GM12878 (cell line): ENCODE measurements around the gene WFS1. TPM values are rescaled to one million over a fixed set of nuclear protein-coding genes. Genes with fewer than 3 reads are reported as not detected.

Experiments
- ATAC-seq: fragments of 200-7000 bp; cut with Tn5 transposase; 3 replicates; pipeline ENCODE4 v1.9.1; 2020; ENCODE audit warnings: mild to moderate bottlenecking, moderate library complexity
- BruUV-seq: library from RNA; stranded (reverse); fragments of 400-500 nt; replicated peaks from 2 replicates; lab custom pipeline; 2021; lab: Mats Ljungman, UMichigan
- CTCF ChIA-PET: fragments of 300-600 bp; sonication (Branson Sonifier 250); formaldehyde crosslinking; extraction: SDS; loops from one replicate; lab custom pipeline; 2021; ENCODE audit warnings: inconsistent platforms; lab: Yijun Ruan, JAX
- POLR2A ChIA-PET: fragments of 350-600 bp; formaldehyde crosslinking; extraction: SDS; loops from one replicate; lab custom pipeline; 2021; ENCODE audit warnings: inconsistent platforms; lab: Charles Lee
- RAD21 ChIA-PET: fragments of 300-600 bp; sonication (Branson Sonifier 250); formaldehyde crosslinking; loops from one replicate; lab custom pipeline; 2023; ENCODE audit warnings: antibody characterized with exemption; ENCODE audit not compliant: unreplicated experiment; lab: Charles Lee
- SMC1A ChIA-PET: fragments of 300-600 bp; sonication (Branson Sonifier 250); formaldehyde crosslinking; loops from one replicate; lab custom pipeline; 2023; ENCODE audit not compliant: unreplicated experiment, uncharacterized antibody; lab: Charles Lee
- DNase-seq: peaks from one replicate; pipeline ENCODE4 v3.0.0-alpha.2; 2011; ENCODE audit warnings: low read depth, low spot score
- FAIRE-seq: peaks from 3 replicates; lab custom pipeline; 2011; peaks lifted over from hg19 to GRCh38; lab: Jason Lieb, UNC
- H2AFZ ChIP-seq: 2 replicates; pipeline ENCODE4 v1.6.0; 2011; ENCODE audit warnings: low read depth, low read length, control low read depth; ENCODE audit not compliant: control insufficient read depth
- H3K27ac ChIP-seq: 2 replicates; pipeline ENCODE4 v1.5.1; 2011; ENCODE audit warnings: control low read depth; ENCODE audit not compliant: control insufficient read depth, insufficient read depth
- H3K27me3 ChIP-seq, 2 experiments: replicated peaks in 1 of 2; 2 replicates each; pipeline versions ENCODE4 v1.6.0 to v1.6.1; 2011; ENCODE audit warnings: low read length in 1 of 2; ENCODE audit not compliant: control insufficient read depth in 2 of 2, insufficient read depth in 2 of 2
- H3K36me3 ChIP-seq, 2 experiments: 2 replicates each; pipeline ENCODE4 v1.5.1; 2011; ENCODE audit warnings: low read length in 1 of 2; ENCODE audit not compliant: control insufficient read depth in 2 of 2, insufficient read depth in 2 of 2
- H3K4me1 ChIP-seq: 2 replicates; pipeline ENCODE4 v1.6.1; 2011; ENCODE audit warnings: mild to moderate bottlenecking, low read length, moderate library complexity, mixed read lengths; ENCODE audit not compliant: control insufficient read depth, insufficient read depth
- H3K4me2 ChIP-seq: 2 replicates; pipeline ENCODE4 v1.6.0; 2011; ENCODE audit warnings: control low read depth; ENCODE audit not compliant: control insufficient read depth, insufficient read depth
- H3K4me3 ChIP-seq: fragments of 200-600 bp; sonication (generic); 2 replicates; pipeline ENCODE4 v1.5.1; 2016
- H3K79me2 ChIP-seq: 2 replicates; pipeline ENCODE4 v1.6.0; 2011; ENCODE audit warnings: low read length; ENCODE audit not compliant: control insufficient read depth, insufficient read depth
- H3K9ac ChIP-seq: 2 replicates; pipeline ENCODE4 v1.8.0; 2011; ENCODE audit warnings: low read length, control low read depth, mixed read lengths; ENCODE audit not compliant: control insufficient read depth, insufficient read depth
- H3K9me3 ChIP-seq: replicated peaks from 3 replicates; pipeline ENCODE4 v1.5.1; 2011; ENCODE audit warnings: mild to moderate bottlenecking, low read length; ENCODE audit not compliant: control insufficient read depth, insufficient read depth
- H4K20me1 ChIP-seq: 2 replicates; pipeline ENCODE4 v1.6.0; 2011; ENCODE audit not compliant: control insufficient read depth, insufficient read depth
- CREM ChIP-seq: IDR thresholded peaks from 2 replicates; pipeline ENCODE4 v1.6.1; 2014; ENCODE audit warnings: antibody characterized with exemption, low read depth
- MTA2 ChIP-seq: fragments of 450-650 bp; IDR thresholded peaks from 2 replicates; pipeline ENCODE4 v1.6.1; 2016; ENCODE audit warnings: low read depth, mild to moderate bottlenecking, moderate library complexity
- MYC ChIP-seq: IDR thresholded peaks from 2 replicates; pipeline ENCODE4 v1.6.1; 2011; ENCODE audit warnings: mild to moderate bottlenecking, low read length, moderate library complexity, inconsistent platforms; ENCODE audit not compliant: insufficient read depth, insufficient replicate concordance, insufficient read length, severe bottlenecking
- NR2C1 ChIP-seq: fragments of 450-650 bp; IDR thresholded peaks from 2 replicates; pipeline ENCODE4 v1.6.1; 2017; ENCODE audit warnings: antibody characterized with exemption, mild to moderate bottlenecking, moderate library complexity
- POLR2AphosphoS2 ChIP-seq: IDR thresholded peaks from 2 replicates; pipeline ENCODE4 v1.6.1; 2011; ENCODE audit warnings: low read depth, mild to moderate bottlenecking, low read length, improper control_type of control experiment, moderate library complexity
- TCF3 ChIP-seq: IDR thresholded peaks from 2 replicates; pipeline ENCODE4 v1.6.1; 2012; ENCODE audit warnings: low read depth, mild to moderate bottlenecking, low read length, borderline replicate concordance; ENCODE audit not compliant: insufficient read depth
- WGBS: methylation state at CpG from one replicate; pipeline ENCODE4 v1.1.6; 2016; ENCODE audit warnings: low lambda C conversion rate; ENCODE audit not compliant: insufficient replicate concordance, insufficient coverage; ENCODE audit errors: missing lambda C conversion rate; 5-methylcytosine and 5-hydroxymethylcytosine counted together
- in situ Hi-C: fragments of 300-500 bp; cut with MboI; formaldehyde crosslinking; loops from 9 replicates; pipeline ENCODE4 v1.14.3; 2018; ENCODE audit warnings: mixed read lengths
- intact Hi-C: fragments of 100-400 bp; cut with micrococcal nuclease; formaldehyde crosslinking; loops from one replicate; pipeline ENCODE4 v1.14.2; 2022; ENCODE audit not compliant: unreplicated experiment
- polyA plus RNA-seq, 11 experiments: library from polyadenylated mRNA; depleted of rRNA in 4 of 11; unstranded in 6 of 11; stranded (reverse) in 5 of 11; fragments of >200 nt; fragmentation: Nextera tagmentation in 4 of 11; fragmentation: Illumina TruSeq in 1 of 11; extraction: Ambion mirVana in 4 of 11; extraction: Trizol in 1 of 11; gene quantifications; 1 replicate in 1 of 11; 2 replicates in 10 of 11; pipeline versions ENCODE4 v1.2.1 to v1.2.3, GENCODE V29; 2011 to 2016; ENCODE audit warnings: inconsistent platforms in 2 of 11, missing spikeins in 2 of 11, low read depth in 1 of 11
- total RNA-seq, 4 experiments: library from RNA; depleted of rRNA in 3 of 4; stranded (reverse); fragments of >200 nt in 3 of 4; fragmentation: Illumina TruSeq in 1 of 4; extraction: Trizol in 1 of 4; gene quantifications; 2 replicates each; pipeline versions ENCODE4 v1.2.1 to v1.2.3, GENCODE V29; 2013 to 2021
- TF ChIP-seq, protein P1 (sequence below): fragments of 450-650 bp; IDR thresholded peaks from 2 replicates; pipeline ENCODE4 v1.6.1; 2017; ENCODE audit warnings: mild to moderate bottlenecking

Gene WFS1
- total and polyA plus RNA-seq, 10 of the 15 experiments (the other 5 are each of a cell fraction or from before 2014, with no cell fraction given), result 0.31 to 4.7 (median 2.0) TPM

DNA sequence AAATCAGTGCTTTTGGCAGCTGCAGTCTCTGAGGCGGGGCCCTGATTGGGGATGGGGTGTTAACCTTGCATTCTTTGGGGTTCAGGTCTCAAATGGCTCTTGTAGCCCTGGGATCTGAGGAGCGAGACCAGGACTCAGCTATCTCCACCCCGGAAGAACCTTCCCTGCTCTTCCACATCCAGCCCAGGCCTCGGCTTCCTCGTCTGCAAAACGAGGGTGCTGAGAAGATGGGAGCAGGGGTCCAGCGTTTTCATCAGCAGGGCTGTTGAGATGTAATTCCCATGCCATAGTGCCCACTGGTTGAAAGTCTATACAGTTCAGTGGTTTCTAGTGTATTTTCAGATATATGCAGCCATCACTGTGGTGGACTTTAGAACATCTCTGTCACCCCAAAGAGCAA lies 34.6 kb upstream of the WFS1 start:
- no peak overlapping the region for H2AFZ ChIP-seq
- no peaks in the 10 kb centered on the region for H3K79me2 ChIP-seq
- ATAC-seq (no peak), DNase-seq (no peak), FAIRE-seq (no peak)
- no TSS peak for BruUV-seq
- H3K27ac ChIP-seq, result no peak overlapping the region
- no peak overlapping the region for H3K4me2 ChIP-seq
- in situ Hi-C loops, result no loop called here
- POLR2A ChIA-PET, result no interaction called here
- SMC1A ChIA-PET, result no interaction called here
- RAD21 ChIA-PET, result no interaction called here
- H3K4me3 ChIP-seq, result no peak overlapping the region
- CTCF ChIA-PET, result interaction anchor here (1.0 kb wide), 1 partner anchor 15 kb away, joined by 3 read pairs; no protein-coding TSS in a partner anchor
- no peaks in the 10 kb centered on the region for H3K4me1 ChIP-seq
- no peaks in the 10 kb centered on the region; a peak in 1 of 4 replicates for H3K27me3 ChIP-seq
- WGBS, result 15% methylated on average over 7 of the region's 7 CpGs
- H4K20me1 ChIP-seq, result no peaks in the 10 kb centered on the region
- H3K9me3 ChIP-seq, result no peaks in the 10 kb centered on the region
- H3K9ac ChIP-seq, result no peak overlapping the region
- H3K36me3 ChIP-seq, result no peaks in the 10 kb centered on the region
- intact Hi-C loops, result no loop called here
- TF ChIP-seq, protein P1, sequence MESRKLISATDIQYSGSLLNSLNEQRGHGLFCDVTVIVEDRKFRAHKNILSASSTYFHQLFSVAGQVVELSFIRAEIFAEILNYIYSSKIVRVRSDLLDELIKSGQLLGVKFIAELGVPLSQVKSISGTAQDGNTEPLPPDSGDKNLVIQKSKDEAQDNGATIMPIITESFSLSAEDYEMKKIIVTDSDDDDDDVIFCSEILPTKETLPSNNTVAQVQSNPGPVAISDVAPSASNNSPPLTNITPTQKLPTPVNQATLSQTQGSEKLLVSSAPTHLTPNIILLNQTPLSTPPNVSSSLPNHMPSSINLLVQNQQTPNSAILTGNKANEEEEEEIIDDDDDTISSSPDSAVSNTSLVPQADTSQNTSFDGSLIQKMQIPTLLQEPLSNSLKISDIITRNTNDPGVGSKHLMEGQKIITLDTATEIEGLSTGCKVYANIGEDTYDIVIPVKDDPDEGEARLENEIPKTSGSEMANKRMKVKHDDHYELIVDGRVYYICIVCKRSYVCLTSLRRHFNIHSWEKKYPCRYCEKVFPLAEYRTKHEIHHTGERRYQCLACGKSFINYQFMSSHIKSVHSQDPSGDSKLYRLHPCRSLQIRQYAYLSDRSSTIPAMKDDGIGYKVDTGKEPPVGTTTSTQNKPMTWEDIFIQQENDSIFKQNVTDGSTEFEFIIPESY, result no peak
- TF ChIP-seq TCF3, result no peak
- no peak for TF ChIP-seq MTA2
- no peak for TF ChIP-seq POLR2AphosphoS2
- TF ChIP-seq MYC, result no peak
- TF ChIP-seq CREM, result no peak
- no peak for TF ChIP-seq NR2C1
